PC-9 (cell line): ENCODE results near the gene CTNND2.

Experiments
- EZH2 ChIP-seq: fragments of 200-600 bp; sonication (generic); IDR thresholded peaks from 2 replicates; pipeline ENCODE4 v1.8.0; 2017; ENCODE audit warnings: antibody characterized with exemption, low read depth
- TF ChIP-seq, protein P1 (sequence below): fragments of 200-600 bp; sonication (generic); conservative IDR thresholded peaks from 2 replicates; pipeline ENCODE4 v1.6.1; 2017; ENCODE audit warnings: mixed run types, antibody characterized with exemption, mild to moderate bottlenecking, moderate library complexity

DNA sequence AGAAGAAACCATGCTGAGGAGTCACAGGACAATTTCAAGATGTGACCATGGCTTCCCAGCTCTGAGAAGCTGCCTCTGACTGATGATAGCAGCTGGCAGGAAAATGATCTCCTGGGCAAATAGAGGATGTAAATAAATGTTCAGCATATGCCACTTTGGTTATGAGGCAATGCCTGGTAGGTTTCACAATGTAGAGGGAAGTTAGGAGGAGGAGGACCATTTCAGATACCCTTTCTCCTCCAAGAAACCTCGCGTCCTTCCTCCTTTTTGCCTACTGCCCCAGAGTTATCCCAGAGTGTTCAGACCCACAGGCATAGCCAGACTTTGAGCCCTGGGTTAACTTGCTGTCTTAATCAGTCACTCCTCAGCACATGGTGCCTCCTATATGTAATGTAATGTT lies 601.6 kb downstream of the CTNND2 start:
- TF ChIP-seq, protein P1, sequence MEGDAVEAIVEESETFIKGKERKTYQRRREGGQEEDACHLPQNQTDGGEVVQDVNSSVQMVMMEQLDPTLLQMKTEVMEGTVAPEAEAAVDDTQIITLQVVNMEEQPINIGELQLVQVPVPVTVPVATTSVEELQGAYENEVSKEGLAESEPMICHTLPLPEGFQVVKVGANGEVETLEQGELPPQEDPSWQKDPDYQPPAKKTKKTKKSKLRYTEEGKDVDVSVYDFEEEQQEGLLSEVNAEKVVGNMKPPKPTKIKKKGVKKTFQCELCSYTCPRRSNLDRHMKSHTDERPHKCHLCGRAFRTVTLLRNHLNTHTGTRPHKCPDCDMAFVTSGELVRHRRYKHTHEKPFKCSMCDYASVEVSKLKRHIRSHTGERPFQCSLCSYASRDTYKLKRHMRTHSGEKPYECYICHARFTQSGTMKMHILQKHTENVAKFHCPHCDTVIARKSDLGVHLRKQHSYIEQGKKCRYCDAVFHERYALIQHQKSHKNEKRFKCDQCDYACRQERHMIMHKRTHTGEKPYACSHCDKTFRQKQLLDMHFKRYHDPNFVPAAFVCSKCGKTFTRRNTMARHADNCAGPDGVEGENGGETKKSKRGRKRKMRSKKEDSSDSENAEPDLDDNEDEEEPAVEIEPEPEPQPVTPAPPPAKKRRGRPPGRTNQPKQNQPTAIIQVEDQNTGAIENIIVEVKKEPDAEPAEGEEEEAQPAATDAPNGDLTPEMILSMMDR = no peak
- no peak for TF ChIP-seq EZH2
